HG03457 (cell line): ENCODE measurements around the gene AIG1.
"Not testable (repeated sequence)": the region's sequence is repeated elsewhere in the genome, so short reads cannot be mapped to it uniquely, and the experiment has no call there.

Source experiments
- ATAC-seq: cut with Tn5 transposase; IDR thresholded peaks from one replicate; pipeline ENCODE4 v1.9.1; 2021; ENCODE audit warnings: moderate number of reproducible peaks; ENCODE audit not compliant: unreplicated experiment

Gene AIG1

DNA sequence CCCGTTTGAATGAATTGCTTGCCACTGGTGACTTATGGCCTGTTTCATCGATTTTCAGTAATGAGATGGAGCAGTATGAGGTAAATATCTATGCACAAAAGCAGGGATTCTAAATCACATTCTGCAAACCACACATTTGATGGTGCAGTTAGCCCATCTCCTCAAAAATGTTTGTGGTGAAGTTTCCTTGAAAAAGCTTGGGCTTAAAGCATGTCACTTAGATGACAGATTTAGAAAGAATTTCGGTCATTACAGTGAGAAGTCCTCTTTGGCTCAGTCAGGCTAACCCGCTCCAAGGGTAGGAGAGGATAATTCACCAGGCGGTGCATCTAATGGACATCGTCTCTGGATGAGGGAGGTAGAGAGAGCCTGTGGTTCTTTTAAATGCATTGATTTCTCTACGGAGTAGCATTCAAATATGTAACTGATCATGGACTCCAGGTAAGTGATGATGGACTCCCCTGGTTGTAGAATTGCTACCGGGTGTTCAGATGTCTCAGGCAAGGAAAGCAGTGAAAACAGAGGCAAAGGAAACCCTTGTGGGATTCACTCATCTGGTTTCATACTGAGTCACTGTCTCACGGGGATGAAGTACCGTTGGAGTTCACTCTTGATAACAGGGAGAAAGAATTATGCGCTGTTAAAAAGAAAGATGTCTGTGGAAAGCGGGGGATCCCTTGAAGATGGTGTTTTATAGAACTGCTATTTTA is 65.3 kb downstream of the AIG1 start:
- no peak for ATAC-seq

DNA sequence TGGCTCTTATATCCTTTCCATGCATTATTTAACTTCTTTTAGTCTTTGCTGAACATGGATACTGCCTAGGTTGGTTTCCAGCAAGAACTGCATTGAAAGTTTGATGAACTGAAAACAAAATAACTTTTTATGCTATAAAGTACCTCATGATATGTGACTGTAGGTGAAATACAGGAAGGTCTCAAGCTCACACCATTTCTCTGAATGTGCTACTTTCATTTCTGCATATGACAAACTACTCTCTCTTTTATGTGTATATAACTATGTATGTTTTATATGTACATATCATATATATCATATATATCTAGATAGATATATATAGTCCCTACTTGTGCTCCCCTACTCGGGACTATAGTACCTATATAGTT is 65.9 kb downstream of the AIG1 start:
- ATAC-seq: no peak

DNA sequence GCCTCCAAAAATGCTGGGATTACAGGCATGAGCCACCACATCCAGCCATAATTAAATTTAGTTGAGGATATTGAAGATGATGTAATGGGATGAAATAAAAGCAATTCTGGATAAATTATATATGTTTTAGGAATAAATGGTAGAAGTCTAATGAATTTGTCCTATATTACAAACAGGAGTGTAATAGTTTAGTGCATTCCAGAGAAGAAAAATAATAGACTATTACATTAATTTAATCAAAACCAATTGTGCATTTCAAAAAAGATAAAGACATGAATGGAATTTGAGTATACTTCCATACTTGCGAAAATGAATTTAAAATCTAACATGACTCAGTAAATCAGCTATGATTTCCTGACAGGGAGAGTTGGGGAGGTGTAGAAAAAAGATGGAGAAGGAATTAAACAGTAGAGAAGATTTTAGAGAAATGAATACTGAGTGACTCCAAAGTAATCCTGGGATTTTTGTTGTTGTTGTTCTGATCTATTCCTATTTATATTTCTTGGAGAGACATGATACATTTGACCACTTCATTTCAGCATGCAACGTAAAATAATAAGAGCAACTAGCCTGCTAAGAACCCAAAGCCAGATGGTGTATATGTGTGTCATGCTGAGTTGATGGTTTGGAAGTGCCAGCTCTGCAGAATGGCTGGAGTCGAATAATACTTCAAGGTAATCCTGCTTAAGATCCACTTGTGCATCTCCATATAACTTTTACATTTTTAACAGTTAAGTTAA is 67.4 kb downstream of the AIG1 start:
- ATAC-seq: no peak

DNA sequence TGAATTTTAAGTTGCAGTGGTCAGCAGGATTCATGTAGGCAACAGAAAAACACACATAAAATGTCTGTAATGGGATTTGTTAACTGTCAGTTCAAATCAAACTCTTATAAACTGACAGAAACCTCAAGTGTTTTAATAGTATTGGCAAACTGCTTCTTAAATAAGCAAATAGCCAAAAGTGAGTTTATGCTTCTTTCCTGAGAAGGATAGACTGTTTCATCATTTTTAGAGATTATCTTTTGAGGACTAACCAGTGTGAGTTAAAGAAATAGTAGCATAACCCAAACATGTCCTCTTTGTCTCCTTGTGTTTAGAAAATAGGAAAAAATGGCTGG is 68.0 kb downstream of the AIG1 start:
- ATAC-seq: no peak

DNA sequence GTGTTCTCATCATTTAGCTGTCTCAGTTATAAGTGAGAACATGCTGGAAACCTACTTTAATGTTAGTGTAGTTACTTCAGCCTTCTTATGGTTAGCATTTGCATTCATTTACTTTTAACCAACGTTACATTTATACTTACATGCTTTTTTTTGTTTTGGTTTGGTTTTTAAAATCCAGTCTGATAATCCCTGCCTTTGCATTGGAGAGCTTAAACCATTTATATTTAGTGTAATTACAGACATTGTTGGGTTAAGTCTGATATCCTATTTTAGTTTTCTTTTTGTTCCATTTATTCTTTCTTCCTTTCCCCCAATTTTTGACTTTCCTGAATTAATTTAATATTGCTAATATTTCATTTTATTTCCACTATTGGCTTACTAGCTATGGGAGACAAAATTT is 70.2 kb downstream of the AIG1 start:
- ATAC-seq: no peak

DNA sequence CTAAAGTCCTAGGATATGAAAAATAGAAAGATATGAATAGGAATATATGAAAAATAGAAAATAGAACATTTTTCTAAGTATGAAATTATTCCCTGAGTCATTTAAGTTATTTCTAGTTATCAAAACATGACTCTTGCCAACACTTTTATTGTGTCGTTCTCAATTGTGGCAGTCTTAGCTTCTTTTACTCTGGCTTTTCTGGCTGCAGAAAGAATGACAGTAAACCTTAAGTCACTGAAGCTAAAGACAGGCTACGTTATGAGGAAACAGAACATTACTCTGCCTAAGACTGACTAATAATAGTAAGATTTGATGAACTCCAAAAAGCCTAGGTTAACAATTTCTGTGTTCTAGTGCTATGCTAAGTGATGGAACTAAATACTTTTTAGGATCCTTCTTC is 74.6 kb downstream of the AIG1 start:
- no peak for ATAC-seq

DNA sequence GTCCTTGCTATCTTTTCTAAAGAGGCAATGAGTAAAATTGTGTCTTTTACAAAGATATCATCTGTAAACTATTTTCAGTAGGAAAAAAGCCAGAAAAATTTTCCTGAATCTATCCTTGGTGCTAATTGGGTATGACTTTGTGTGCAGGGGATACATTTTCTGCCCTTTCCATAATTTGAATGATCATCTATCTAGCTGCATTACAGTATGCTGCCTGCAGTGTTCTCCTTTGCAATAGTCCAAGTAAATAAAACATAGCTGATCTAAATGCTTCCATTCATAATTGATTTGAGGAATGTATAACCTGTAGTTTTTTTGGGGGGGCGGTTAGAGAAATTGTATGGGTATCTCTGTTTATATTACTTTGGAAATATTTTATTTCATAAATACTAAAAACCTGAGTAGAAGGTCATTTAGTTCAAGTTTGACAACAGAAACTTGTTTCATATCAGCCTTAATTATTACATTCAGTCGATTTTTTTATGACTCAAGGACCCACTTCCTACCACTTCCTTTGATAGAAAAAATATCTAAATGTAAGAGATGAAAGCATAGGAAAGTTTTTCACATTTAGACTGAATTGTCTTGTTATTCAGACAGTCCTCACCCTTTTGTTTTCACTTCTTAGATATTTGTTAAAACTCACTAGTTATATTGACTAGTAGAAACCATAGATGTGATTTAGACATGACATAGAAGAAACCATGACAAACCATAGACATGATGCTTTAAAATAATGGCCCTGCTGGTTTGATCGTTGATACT is 75.3 kb downstream of the AIG1 start:
- ATAC-seq: no peak

DNA sequence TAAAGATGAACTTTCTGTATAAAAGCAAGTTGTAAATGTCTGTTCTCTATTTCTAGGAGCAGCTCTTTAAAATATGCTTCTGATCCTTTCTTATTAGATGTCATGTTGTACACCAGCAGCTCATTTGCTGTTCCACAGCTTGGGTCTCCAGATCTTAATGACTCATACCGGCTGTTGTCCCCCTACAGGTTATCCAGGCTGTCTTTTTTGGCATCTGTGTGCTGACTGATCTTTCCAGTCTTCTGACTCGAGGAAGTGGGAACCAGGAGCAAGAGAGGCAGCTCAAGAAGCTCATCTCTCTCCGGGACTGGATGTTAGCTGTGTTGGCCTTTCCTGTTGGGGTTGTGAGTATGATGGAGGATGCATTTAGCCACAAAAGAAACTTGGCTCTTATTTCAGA is 76.0 kb downstream of the AIG1 start:
- no peak for ATAC-seq

DNA sequence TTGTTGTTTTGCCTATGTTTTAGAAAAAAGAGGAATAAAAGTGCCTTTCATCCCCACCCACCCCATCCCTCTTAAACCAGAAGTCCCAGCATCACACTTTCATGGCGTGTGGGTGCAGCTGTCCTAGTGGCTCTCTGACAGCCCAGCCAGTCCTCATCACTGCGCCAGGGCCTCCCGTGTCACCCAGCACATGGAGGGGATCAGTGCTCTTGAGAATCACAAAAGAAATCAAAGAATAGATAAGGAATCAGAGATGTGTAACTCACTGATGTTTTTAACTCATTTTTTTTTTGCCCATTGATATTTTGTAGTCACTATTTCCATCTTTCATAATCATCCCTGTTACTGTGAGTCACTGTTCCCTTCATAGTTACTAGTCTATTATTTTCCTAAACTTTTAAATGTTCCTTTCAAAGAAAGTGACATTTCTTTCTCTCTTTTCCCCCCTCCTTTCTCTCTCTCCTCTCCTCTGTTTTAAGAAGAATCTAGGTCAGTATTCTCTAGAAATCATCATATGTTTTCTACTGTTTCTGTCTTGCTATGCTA is 78.6 kb downstream of the AIG1 start:
- no peak for ATAC-seq

DNA sequence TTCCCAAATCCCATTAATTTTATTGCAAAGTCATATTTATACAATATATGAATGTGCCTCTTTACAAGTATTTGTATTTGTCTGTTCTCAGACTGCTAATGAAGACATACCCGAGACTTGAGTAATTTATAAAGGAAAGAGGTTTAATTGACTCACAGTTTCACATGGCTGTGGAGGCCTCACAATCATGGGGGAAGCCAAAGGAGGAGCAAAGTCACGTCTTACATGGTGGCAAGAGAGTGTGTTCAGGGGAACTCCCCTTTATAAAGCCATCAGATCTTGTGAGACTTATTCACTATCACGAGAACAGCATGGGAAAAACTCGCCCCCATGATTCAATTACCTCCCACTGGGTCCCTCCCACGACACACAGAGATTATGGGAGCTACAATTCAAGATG is 79.2 kb downstream of the AIG1 start:
- ATAC-seq: not testable (repeated sequence)

DNA sequence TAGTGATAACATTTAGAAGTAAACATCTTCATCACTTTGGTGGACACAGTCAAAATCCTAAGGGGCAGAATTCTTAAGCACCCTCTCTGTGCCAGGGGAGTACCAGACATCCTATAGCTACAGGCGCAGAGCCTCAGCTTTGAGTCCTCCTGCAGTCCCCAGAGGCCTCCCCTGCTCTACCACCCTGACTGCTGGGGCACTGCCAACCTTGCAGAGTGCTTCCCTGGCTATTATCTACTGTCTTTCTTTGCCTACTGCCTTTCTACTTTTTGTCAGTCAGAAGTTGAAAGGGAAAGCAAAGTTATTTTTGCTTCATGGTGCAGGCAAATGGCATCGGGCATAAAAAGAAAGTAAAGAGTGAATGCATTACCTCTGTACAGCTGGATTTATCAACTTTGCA is 80.1 kb downstream of the AIG1 start:
- no peak for ATAC-seq

DNA sequence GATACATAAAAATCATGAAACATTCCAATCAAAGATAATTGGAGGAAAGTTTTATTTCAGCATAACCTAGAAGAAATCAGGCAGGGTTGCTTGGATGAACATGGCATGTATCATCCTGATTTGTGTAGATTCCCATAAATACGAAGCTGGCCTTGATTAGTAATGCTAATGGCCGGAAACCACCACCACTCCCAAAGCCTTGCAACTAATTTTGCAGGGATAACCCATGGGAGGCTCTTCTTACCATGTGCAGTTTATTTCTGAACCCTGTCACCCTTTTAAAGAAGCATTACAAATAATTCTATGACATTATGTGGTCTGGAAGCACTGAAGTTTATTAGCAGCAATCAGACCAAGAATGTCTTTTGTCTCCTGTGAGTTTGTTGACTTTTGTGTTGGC is 80.8 kb downstream of the AIG1 start:
- ATAC-seq: no peak

DNA sequence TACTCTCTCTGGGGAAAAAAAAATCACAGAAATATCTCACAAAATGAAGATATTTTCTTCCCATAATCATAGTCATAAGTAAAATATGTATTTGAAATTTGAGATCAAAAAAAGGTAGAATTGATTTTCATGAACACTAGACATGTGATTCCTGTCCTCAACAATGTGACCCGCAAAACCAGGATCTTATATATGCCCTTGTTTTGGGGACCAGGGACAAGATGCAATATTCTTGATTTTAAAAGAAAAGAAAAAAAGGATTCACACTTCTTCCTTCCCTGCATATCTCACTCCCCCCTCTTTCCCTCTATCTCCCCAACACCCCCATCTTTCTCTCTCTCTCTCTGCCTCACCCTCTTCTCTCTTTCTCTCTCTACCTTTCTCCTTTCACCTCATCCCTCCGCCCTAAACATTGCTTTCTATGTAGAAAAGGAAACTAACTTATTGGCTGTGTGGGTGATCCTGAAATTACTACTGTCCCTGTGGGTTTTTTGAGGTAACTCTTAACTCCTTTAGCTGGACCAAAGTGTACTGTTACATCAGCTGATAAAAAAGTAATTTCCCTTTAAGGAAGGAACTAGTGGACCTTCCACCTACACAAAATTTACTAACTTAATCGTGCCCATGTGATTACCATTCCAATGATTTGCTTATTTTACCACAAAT is 85.6 kb downstream of the AIG1 start:
- no peak for ATAC-seq

DNA sequence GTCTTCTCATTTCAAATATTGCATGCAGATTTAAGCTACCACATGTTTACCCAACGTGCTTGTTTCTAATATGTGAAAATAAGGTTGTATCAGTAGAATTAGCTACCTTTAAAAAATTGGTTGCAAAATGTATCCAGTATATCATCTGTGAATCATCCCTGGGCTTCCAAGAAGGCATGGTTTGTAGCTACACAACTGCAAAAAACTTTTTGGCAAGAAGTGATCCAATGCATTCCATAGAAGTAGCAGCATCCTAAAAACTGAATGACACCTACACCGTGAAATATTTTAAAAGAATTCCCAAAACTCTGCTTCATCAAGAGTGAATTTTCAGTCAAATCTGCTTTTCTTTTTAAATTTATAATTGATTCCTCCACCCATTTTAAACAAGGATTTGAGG is 89.1 kb downstream of the AIG1 start:
- ATAC-seq: no peak

DNA sequence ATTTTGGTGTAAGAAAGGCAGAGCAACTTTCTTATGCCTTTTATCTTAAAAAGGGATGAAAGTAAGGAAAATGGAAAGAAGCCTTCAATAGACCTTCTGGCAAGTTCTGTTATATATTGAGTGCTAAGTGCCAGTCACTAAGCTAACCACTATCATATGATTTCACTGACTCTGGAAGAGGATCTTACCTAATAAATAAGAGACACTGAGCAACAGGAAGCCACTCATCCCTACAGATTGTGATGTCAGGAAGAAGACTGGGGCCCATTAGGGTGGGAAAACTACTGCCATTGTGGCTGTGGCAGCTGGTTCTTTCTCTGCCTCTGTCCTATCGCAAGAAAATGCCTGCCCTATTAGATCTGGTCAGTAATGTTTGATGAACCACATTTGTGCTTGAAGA is 89.6 kb downstream of the AIG1 start:
- no peak for ATAC-seq

DNA sequence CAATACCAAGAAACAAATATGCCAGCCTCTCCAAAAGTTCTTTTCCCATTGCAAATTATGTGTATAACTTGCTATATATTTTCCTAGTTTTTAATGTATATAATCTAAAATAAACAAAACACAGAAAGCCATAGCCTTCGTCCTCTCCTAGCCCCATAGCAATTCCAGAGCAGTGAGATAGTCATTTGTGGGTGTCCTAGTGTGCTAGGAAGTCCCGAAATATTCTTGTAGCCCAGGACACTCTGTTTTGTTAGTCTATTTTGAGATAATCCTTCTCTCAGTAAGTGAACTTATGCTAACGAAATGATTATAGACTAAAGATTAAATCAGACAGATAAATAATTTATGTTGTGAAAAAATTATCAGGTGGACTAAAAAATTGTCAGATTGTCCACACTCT is 90.7 kb downstream of the AIG1 start:
- no peak for ATAC-seq

DNA sequence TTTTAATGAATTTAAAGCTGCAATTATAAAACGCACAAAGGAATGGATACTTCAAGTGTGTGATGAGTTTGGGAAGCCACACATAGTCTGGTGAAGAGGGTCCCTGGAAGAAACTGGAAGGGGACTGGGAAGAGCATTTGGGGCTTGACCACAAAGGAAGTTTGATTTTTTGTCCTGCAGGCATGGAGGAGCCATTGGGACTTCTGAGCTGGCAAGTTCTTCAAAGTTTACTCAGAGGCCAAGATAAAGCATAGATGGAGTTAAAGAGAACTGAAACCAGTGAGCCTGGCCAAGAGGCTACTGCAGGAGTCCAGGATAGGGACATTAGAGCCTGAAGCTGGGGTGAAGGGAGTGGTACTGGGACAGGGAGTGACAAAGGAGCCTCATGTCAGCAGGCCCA is 95.0 kb downstream of the AIG1 start:
- no peak for ATAC-seq

DNA sequence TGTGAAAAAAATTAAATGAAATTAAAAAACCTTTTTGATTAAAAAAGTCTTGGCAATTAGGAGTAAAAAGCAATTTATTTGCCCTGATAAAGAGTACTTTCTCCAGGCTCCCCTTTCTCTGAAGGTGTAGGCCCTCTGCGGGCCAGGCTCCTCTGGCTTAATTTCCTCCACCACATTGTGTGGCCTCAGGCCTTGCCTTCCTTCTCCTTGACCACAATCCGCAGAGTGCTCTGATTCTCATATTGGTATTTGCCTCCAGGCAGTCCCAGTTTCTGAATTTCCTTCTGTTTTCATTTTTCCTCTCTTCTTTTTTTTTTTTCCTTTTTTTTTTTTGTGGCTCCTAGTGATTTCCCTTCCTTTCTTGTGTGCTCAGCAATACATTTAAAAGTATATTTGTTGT is 96.4 kb downstream of the AIG1 start:
- ATAC-seq: no peak

DNA sequence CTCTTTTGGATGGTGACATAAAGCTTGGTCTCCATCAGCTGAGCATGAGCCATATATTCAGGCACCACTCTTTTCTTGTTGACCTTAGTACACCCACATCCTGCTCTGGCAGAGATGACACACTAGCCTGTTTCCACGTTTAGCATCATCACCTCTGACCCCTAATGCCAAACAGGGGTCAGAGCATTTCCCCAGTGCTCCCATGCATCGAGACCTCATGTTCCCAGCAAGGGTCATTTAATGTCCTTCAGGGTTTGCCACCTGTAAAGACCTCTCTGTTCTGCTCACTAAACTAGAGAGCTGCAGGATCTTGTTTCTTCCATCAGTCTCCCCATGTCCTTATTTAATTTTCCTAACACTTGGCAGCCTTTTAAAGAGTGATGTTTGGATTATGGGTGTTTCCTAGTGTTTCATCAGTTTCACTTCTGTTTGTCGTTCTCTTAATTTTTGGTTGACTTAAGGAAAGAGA is 97.5 kb downstream of the AIG1 start:
- ATAC-seq: no peak

DNA sequence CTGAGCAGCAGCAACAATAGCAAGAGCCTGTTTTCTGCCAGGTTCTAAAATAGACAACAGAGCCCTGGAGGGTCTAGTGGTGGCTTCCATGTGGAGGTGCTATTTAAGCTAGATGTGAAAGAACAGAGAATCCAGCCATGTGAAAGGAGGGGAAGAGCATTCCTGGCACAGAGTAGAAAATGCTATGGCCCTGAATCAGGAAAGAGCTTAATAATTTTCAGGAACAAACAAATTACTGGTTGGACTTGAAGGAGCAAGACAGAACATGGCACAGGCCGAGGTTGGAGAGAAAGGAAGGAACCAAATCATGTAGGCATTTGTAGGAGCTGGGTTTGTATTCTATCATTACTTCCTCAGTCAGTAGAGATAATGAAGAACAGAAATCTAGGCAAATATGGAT is 98.3 kb downstream of the AIG1 start:
- ATAC-seq: no peak

DNA sequence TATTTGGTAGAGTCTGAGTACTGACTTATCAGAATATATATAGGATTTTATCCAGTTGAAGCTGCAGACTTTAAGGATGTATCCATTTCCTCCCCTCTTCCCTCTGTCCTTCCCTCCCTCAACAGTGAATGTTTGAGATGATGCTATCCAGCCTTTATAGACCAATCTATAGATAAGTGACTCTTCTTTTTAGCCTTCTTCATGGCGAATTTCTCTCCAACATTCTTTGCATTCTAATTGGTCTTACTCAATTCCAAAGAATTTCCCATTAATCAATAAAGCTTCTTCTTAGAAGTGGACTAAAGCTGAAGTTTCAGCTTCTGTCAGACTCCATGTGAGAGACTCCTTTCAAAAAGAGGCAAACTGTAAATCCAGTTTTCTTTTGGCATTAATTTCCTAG is 99.3 kb downstream of the AIG1 start:
- ATAC-seq: no peak
